ENCODE results near the gene DNASE1L2.
"Not testable (repeated sequence)": the region's sequence is repeated elsewhere in the genome, so short reads cannot be mapped to it uniquely, and the experiment has no call there.

DNASE1L2 gene

GRCh38 chr16:2203119-2203688, 33.0 kb upstream of the DNASE1L2 start:
- in situ Hi-C loops (cut with MboI; ENCODE audit: low sequenced_read_pairs) = not testable (repeated sequence)

- in situ Hi-C loops (cut with MboI; ENCODE audit: low sequenced_read_pairs) = no loop called here
Observed at GRCh38 chr16:2204416-2205103, 31.7 kb upstream of the DNASE1L2 start.

DNA sequence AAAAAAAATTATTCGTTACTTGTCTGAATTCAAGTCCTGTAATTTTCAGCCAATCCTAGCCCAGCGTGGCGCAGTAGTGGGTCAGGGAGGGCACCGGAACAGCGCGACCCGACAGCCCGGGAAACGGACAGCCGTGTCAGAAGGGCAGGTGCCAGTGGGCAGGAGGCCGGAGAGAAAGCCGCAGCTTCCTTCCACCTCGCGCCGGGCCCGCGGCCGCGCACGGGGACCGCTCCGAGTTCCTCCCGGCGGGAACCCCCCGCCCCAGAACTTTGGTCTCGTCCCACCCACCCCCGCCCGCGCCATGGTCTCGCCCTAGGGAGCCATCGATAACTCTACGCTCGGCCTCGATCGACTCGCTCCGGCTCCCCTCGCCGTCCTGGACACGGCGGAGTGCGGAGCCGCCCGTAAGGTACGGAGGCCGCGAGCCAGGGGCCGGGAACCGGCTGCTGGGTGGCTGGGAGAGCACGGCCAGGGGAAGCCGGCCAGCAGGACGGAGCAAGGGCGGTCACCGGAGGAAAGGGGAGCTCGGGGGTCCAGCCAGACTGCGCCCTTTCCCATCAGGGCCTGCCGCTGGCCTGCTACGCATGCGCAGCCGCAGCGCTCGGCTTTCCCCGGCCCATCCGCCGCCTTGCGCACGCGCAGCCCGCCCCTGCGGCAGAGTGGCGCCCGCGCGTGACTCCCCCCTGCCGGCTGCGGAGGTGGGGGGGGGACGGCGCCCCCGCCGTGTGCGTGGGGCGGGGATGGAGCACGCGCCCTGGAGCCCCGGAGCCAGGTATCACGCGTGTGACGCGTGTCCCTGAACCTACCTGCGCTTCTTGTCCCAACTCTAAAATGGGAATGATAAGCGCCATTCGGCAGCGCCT, 30.9 kb upstream of the DNASE1L2 start, which contains the start of gene MLST8:
Gene MLST8 (plus strand): TSS at position 351 of the 863 bp plus-strand sequence. CDS start 632 bp downstream, outside the sequence.
- in situ Hi-C loops (cut with MboI; ENCODE audit: low sequenced_read_pairs) = no loop called here

GRCh38 chr16:2205967-2206313, 30.3 kb upstream of the DNASE1L2 start:
- in situ Hi-C loops (cut with MboI; ENCODE audit: low sequenced_read_pairs) = no loop called here

GRCh38 chr16:2206420-2206779, 29.8 kb upstream of the DNASE1L2 start:
- in situ Hi-C loops (cut with MboI; ENCODE audit: low sequenced_read_pairs) = no loop called here

DNA sequence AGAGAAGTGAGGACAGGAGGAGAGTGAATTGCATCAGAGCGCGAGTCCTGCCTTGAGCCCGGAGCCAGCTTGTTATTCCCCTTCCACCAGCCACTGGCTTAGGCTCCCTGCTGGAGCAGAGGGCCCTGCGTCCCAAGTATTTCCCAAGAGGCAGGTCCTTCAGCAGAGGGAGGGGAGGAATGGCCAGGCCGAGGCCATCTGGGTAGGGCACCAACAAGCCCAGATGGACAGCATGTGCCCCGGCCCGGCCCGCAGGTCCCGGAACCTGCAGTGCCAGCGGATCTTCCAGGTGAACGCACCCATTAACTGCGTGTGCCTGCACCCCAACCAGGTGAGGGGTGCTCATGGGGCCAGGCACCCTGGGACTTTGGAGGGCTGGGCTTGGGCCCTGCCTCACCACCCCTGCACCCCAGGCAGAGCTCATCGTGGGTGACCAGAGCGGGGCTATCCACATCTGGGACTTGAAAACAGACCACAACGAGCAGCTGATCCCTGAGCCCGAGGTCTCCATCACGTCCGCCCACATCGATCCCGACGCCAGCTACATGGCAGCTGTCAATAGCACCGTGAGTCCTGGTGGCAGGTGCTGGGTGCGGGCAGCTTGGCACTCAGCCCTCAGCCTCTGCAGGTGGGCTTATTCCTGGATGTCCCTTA, 29.3 kb upstream of the DNASE1L2 start:
- in situ Hi-C loops (cut with MboI; ENCODE audit: low sequenced_read_pairs) = no loop called here

DNA sequence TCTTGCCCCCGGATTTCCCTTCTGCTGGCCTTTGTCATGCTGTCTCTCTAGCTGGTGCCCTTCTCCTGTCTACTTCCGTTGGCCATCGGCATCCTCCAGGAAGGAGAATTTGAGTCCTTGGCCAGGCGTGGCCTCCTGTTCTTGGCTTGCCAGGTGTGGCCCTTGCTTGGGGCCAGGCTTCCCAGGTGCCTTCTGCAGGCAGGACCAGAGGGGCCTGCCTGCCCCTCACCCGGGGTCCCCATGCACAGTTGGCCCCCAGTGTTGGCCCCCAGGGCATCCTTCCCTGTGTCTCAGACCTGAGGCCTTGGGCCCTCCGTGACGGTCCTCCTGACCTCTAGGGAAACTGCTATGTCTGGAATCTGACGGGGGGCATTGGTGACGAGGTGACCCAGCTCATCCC, 28.4 kb upstream of the DNASE1L2 start:
- in situ Hi-C loops (cut with MboI; ENCODE audit: low sequenced_read_pairs) = no loop called here

DNA sequence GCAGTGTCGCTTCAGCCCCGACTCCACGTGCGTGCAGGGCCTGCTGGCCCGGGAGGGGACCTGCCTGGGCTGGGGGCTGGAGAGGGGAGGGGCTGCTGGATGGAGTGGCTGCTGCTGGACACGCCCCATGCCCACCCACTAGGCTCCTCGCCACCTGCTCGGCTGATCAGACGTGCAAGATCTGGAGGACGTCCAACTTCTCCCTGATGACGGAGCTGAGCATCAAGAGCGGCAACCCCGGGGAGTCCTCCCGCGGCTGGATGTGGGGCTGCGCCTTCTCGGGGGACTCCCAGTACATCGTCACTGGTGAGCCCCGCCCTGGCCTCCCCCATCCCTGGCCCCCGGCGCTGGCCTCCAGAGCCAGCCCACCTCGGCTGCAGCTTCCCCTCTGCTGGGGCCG, 27.9 kb upstream of the DNASE1L2 start:
- in situ Hi-C loops (cut with MboI; ENCODE audit: low sequenced_read_pairs) = no loop called here

- in situ Hi-C loops (cut with MboI; ENCODE audit: low sequenced_read_pairs) = no loop called here
Observed at GRCh38 chr16:2208772-2209171, 27.5 kb upstream of the DNASE1L2 start.

GRCh38 chr16:2209258-2210008, 26.8 kb upstream of the DNASE1L2 start:
- in situ Hi-C loops (cut with MboI; ENCODE audit: low sequenced_read_pairs) = no loop called here

- in situ Hi-C loops (cut with MboI; ENCODE audit: low sequenced_read_pairs) = no loop called here
Observed at GRCh38 chr16:2210009-2210332, 26.3 kb upstream of the DNASE1L2 start.

DNA sequence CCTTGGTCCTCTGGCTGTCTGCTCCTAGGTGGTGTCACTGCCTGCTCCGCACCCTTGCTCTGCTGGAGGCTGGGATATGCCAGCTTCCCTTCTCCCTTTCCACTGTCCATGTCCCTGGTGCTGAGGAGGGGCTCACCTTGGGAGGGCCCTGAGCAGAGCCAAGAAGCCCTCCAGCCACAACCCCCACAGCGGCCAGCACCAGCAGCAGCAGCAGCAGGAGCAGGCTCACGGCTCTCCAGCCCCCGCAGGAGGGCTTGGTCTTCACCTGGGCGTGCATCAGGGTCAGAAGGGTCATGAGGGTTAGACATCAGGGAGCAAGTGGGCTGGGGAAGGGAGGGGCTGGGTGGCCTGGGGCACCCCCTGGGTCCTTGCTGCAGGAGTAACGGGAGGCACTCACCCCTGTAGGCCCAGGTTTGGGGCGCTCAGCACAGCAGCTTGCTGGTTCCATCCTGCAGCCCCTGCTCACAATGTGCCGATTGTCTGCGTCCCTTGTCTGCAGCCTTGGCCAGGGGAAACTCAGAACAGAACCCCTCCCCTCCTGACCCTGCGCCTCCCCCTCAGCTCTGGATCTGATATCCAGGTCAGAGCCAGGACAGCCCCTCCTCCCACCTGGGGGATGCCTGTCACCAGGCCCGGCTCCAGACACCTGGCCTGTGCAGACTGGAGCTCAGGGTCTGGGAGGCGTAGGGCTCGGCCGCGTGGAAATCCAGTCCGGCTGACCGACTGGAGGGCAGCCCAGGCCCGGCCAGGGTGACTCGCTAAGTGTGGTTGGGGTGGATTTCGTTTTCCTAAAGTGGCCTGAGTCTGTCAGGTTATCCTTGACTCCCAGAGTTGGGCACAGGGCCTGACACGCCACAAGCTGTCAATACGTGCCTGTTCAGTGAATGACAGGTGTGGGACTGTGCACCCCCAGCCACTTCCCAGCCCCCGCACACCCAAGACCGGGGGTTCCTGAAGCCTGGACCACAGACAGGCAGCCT, 25.6 kb upstream of the DNASE1L2 start, which contains the start of gene BRICD5:
Gene BRICD5 (minus strand): TSS at position 478 of the 980 bp plus-strand sequence. CDS start 30 bp downstream, at position 448.
- in situ Hi-C loops (cut with MboI; ENCODE audit: low sequenced_read_pairs) = no loop called here

DNA sequence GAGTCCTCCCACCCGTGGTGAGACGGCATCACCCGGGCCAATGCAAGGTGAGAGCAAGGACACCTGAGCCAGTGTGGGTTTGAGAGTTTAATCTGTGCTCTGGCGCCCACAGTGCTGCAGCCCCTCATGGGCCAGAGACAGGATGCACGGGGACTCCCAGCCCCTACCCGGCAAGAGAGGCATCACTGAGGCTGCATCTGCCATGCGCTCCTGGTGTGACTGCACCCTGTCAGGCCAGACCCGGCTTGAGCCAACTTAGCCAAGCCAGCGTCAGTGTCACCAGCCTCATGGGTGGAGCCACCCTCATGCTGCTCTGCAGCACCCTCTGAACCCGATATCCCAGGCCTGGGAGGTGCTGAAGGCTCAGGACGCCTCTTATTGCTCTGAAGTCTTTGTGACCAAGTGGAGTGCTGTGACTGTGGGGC, 24.3 kb upstream of the DNASE1L2 start:
- in situ Hi-C loops (cut with MboI; ENCODE audit: low sequenced_read_pairs) = no loop called here

GRCh38 chr16:2212362-2213324, 23.6 kb upstream of the DNASE1L2 start:
- in situ Hi-C loops (cut with MboI; ENCODE audit: low sequenced_read_pairs) = no loop called here

GRCh38 chr16:2213817-2214718, 22.2 kb upstream of the DNASE1L2 start:
- in situ Hi-C loops (cut with MboI; ENCODE audit: low sequenced_read_pairs) = no loop called here

GRCh38 chr16:2214719-2214968, 21.6 kb upstream of the DNASE1L2 start, which contains the start of gene PGP:
PGP (minus strand) TSS chr16:2214840; CDS start chr16:2214777, 63 bp downstream.
- in situ Hi-C loops (cut with MboI; ENCODE audit: low sequenced_read_pairs) = no loop called here

GRCh38 chr16:2216330-2216729, 19.9 kb upstream of the DNASE1L2 start:
- in situ Hi-C loops (cut with MboI; ENCODE audit: low sequenced_read_pairs) = no loop called here
